Fibroblast of skin of left quadriceps (primary cell): ENCODE data around the gene PRMT3.
"Not testable (repeated sequence)": the region's sequence is repeated elsewhere in the genome, so short reads cannot be mapped to it uniquely, and the experiment has no call there.

ENCODE experiments used
- DNase-seq, 2 experiments: peaks; one replicate each; pipeline ENCODE4 v3.0.0-alpha.2; 2013; ENCODE audit warnings: low read depth in 2 of 2

Gene PRMT3

GRCh38 chr11:20457001-20457799 lies 69.7 kb downstream of the PRMT3 start:
- DNase-seq = no peak

- no peak for DNase-seq
Observed at GRCh38 chr11:20457934-20458680, 70.6 kb downstream of the PRMT3 start.

- no peak for DNase-seq
Observed at GRCh38 chr11:20458905-20459632, 71.6 kb downstream of the PRMT3 start.

GRCh38 chr11:20459865-20460264 lies 72.3 kb downstream of the PRMT3 start:
- no peak for DNase-seq

- DNase-seq = no peak
Observed at GRCh38 chr11:20464518-20464917, 77.0 kb downstream of the PRMT3 start.

- no peak for DNase-seq
Observed at GRCh38 chr11:20467487-20468185, 80.1 kb downstream of the PRMT3 start.

- no peak for DNase-seq
Observed at GRCh38 chr11:20470348-20470747, 82.8 kb downstream of the PRMT3 start.

GRCh38 chr11:20471929-20472328 lies 84.4 kb downstream of the PRMT3 start:
- not testable (repeated sequence) for DNase-seq

GRCh38 chr11:20474176-20474881 lies 86.8 kb downstream of the PRMT3 start:
- DNase-seq = no peak

GRCh38 chr11:20474882-20475517 lies 87.5 kb downstream of the PRMT3 start:
- DNase-seq = no peak

GRCh38 chr11:20477418-20478090 lies 90.0 kb downstream of the PRMT3 start:
- DNase-seq = no peak

GRCh38 chr11:20479513-20479912 lies 92.0 kb downstream of the PRMT3 start:
- DNase-seq = no peak

GRCh38 chr11:20483931-20484330 lies 96.4 kb downstream of the PRMT3 start:
- DNase-seq = no peak

- not testable (repeated sequence) for DNase-seq
Observed at GRCh38 chr11:20484416-20484815, 96.9 kb downstream of the PRMT3 start.

GRCh38 chr11:20488352-20488751 lies 100.8 kb downstream of the PRMT3 start:
- no peak for DNase-seq

GRCh38 chr11:20489948-20490347 lies 102.4 kb downstream of the PRMT3 start:
- DNase-seq = no peak

GRCh38 chr11:20493340-20493739 lies 105.8 kb downstream of the PRMT3 start:
- no peak for DNase-seq

- DNase-seq = no peak
Observed at GRCh38 chr11:20497124-20497792, 109.7 kb downstream of the PRMT3 start.

- DNase-seq = no peak
Observed at GRCh38 chr11:20501252-20501651, 113.7 kb downstream of the PRMT3 start.

- no peak for DNase-seq
Observed at GRCh38 chr11:20501971-20502370, 114.5 kb downstream of the PRMT3 start.
